ENCODE measurements around the gene PTPN2. TPM values are rescaled to one million over a fixed set of nuclear protein-coding genes. Genes with fewer than 3 reads are reported as not detected.

PTPN2 gene
- total and polyA plus RNA-seq, 2 of the 4 experiments (the other 2 are of a cell fraction) = 13.2 to 30.6 TPM

GRCh38 chr18:12750715-12751502, 133.1 kb downstream of the PTPN2 start:
- no peak overlapping the region for H4K8ac ChIP-seq (ENCODE audit: low read depth in 2 of 2, low read length in 2 of 2)
- H4K20me1 ChIP-seq (ENCODE audit: insufficient read depth, low read length) = no peaks in the 10 kb centered on the region
- H2BK5ac ChIP-seq (ENCODE audit: low read depth, low read length, poor library complexity, severe bottlenecking) = no peak overlapping the region
- H2AFZ ChIP-seq (replicated peaks; ENCODE audit: low read length, poor library complexity) = peak overlapping the region; percentile 56
- H3K18ac ChIP-seq (ENCODE audit: low read depth, low read length) = no peak overlapping the region
- intact Hi-C loops (cut with micrococcal nuclease) (no loop called here), in situ Hi-C loops (cut with MboI; ENCODE audit: low sequenced_read_pairs) (loop anchor here (25.0 kb wide), 1 partner anchor 886 kb away; no protein-coding TSS in a partner anchor), dilution Hi-C loops (cut with HindIII; ENCODE audit: low sequenced_read_pairs, unreplicated experiment) (no loop called here)
- 90% methylated on average over 4 of the region's 18 CpGs; no CpG with 5 or more reads in 1 of the 2 experiments for WGBS, 2 experiments (ENCODE audit: extremely low coverage in 2 of 2, insufficient read length in 1 of 2)
- no peak overlapping the region for H4K91ac ChIP-seq (ENCODE audit: insufficient read depth, low read depth, low read length)
- H2BK20ac ChIP-seq (ENCODE audit: low read depth, low read length) = no peak overlapping the region
- H3K14ac ChIP-seq (replicated peaks; ENCODE audit: low read depth, low read length) = no peak overlapping the region
- no peak for DNase-seq
- no peak overlapping the region for H4K5ac ChIP-seq (ENCODE audit: low read depth, low read length)
- no peak for ATAC-seq (ENCODE audit: low read depth)
- H3K27me3 ChIP-seq (ENCODE audit: control insufficient read depth, insufficient read depth, low read length) = no peaks in the 10 kb centered on the region
- H3K9ac ChIP-seq (ENCODE audit: low read depth, low read length) = no peak overlapping the region
- no peak overlapping the region for H3K4ac ChIP-seq (ENCODE audit: low read depth, low read length)
- no peak overlapping the region for H3K27ac ChIP-seq (ENCODE audit: insufficient read depth, low read length)
- no peak overlapping the region for H3K4me2 ChIP-seq (ENCODE audit: low read depth, low read length)
- TF ChIP-seq MAZ (IDR thresholded peaks at IDR 0.05; ENCODE audit: borderline replicate concordance, low read depth, low read length) (no peak), ELK1 (IDR thresholded peaks at IDR 0.05; ENCODE audit: borderline replicate concordance, low read depth, low read length) (no peak), USF2 (IDR thresholded peaks at IDR 0.05; ENCODE audit: low read depth, low read length) (no peak), CHD1 (IDR thresholded peaks at IDR 0.05; ENCODE audit: low read depth, low read length) (no peak), RAD21 (IDR thresholded peaks at IDR 0.05; ENCODE audit: low read length) (no peak), POLR2A (IDR thresholded peaks at IDR 0.05; ENCODE audit: low read depth, low read length) (no peak), BHLHE40 (IDR thresholded peaks at IDR 0.05; ENCODE audit: low read depth, low read length) (no peak)
- no peaks in the 10 kb centered on the region for H3K36me3 ChIP-seq (ENCODE audit: control insufficient read depth, insufficient read depth, low read length)
- H3K9me3 ChIP-seq (ENCODE audit: control insufficient read depth, insufficient read depth, low read length) = no peaks in the 10 kb centered on the region
- H2AK9ac ChIP-seq (replicated peaks; ENCODE audit: low read depth, low read length, poor library complexity) = no peak overlapping the region
- ChIA-PET POLR2A (ENCODE audit: unreplicated experiment) (no interaction called here), CTCF (interaction anchor here (0.6 kb wide), 1 partner anchor 83 kb away, joined by 5 read pairs; no protein-coding TSS in a partner anchor)
- peaks cover 4% of the 10 kb centered on the region; the same call in 1 of the 2 replicates for H3K9me1 ChIP-seq (ENCODE audit: insufficient read depth, low read length)
- no peaks in the 10 kb centered on the region for H3K79me1 ChIP-seq (ENCODE audit: low read depth in 1 of 2, low read length in 2 of 2)
- no peak overlapping the region for H3K23ac ChIP-seq (ENCODE audit: low read depth, low read length)
- H2AK5ac ChIP-seq (ENCODE audit: low read depth, low read length) = no peak overlapping the region
- H2BK15ac ChIP-seq (ENCODE audit: low read depth, low read length) = no peak overlapping the region
- H3K56ac ChIP-seq (ENCODE audit: extremely low read depth, insufficient read depth, low read length) = no peak overlapping the region
- H3K4me1 ChIP-seq (ENCODE audit: control insufficient read depth, insufficient read depth, low read length) = peaks cover 7% of the 10 kb centered on the region
- no peak overlapping the region for H3K4me3 ChIP-seq (ENCODE audit: insufficient read depth, low read depth, low read length)
- H2BK120ac ChIP-seq (ENCODE audit: low read depth, low read length) = no peak overlapping the region; the same call in 1 of the 2 replicates
- BruUV-seq (replicated peaks) = no TSS peak
